GM12874 (cell line): ENCODE results near the gene CDPF1.

Experiments
- TF ChIP-seq, protein P1 (sequence below): IDR thresholded peaks from 2 replicates; pipeline ENCODE4 v1.5.1; 2011; ENCODE audit warnings: low read depth, mild to moderate bottlenecking, control low read depth, low read length, moderate library complexity; ENCODE audit not compliant: insufficient read depth

CDPF1 gene

GRCh38 chr22:46293577-46294260 lies 43.6 kb upstream of the CDPF1 start:
- TF ChIP-seq, protein P1, sequence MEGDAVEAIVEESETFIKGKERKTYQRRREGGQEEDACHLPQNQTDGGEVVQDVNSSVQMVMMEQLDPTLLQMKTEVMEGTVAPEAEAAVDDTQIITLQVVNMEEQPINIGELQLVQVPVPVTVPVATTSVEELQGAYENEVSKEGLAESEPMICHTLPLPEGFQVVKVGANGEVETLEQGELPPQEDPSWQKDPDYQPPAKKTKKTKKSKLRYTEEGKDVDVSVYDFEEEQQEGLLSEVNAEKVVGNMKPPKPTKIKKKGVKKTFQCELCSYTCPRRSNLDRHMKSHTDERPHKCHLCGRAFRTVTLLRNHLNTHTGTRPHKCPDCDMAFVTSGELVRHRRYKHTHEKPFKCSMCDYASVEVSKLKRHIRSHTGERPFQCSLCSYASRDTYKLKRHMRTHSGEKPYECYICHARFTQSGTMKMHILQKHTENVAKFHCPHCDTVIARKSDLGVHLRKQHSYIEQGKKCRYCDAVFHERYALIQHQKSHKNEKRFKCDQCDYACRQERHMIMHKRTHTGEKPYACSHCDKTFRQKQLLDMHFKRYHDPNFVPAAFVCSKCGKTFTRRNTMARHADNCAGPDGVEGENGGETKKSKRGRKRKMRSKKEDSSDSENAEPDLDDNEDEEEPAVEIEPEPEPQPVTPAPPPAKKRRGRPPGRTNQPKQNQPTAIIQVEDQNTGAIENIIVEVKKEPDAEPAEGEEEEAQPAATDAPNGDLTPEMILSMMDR = no peak

DNA sequence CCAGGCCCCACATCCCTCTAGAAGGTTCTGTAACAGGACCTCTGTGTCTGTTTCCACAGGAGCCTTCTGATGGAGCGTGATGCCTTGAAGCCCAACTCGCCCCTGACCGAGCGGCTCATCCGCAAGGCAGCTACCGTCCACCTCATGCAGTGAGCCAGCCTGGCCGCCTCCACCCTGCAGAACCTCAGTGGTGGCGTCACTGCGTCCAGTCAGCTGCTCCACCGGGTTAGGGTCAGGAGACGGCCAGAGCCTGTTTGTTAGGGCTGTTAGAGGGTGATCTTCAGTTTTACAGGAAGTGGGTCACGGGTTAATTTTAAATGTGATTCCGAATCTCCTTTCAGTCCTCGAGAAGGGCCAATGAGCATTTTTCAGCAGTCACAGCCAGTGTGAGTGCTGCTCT lies 42.6 kb upstream of the CDPF1 start:
- TF ChIP-seq, protein P1 = no peak

- TF ChIP-seq, protein P1 = no peak
Measured at GRCh38 chr22:46292173-46292572, 42.1 kb upstream of the CDPF1 start.

DNA sequence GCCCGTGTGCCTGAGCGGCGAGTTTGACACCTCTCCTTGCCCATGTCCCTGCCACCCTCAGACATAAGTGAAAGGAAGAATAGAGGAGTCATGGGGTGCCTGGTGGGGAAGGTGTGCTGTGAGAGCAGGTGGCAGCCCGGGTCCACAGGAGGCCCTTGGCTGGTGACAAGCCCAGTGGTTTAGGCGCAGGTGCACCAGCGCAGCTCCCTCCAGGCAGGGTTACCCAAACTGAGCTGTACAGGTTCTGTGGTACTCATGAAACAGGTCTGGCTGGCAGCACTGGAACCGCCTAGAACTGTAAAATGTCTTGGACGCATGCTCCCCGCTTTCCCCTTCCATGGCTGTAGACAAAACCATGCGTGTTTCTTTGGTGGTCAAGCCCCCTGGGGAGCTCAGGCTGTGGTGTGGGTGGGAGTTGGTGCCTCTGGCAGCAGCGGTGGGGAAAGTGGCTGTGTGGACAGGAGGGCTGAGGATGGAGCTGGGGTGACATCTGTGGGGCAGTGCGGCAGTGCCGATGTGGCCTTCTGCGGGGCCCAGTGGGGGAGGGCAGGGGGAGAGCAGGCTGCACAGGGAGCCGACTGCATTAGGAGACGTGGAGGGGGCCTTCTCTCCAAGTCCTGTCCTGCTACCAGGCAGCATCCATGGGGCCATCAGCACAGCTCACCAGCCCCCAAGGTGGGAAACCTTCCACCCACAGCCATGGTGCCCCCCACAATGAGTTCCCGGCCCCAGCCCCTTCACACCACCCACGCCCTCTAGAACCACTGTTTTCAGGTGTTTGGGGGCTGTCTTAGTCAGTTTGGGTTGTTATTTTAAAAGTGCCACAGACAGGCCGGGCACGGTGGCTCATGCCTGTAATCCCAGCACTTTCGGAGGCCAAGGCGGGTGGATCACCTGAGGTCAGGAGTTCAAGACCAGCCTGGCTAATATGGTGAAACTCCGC lies 41.0 kb upstream of the CDPF1 start:
- TF ChIP-seq, protein P1 = no peak

DNA sequence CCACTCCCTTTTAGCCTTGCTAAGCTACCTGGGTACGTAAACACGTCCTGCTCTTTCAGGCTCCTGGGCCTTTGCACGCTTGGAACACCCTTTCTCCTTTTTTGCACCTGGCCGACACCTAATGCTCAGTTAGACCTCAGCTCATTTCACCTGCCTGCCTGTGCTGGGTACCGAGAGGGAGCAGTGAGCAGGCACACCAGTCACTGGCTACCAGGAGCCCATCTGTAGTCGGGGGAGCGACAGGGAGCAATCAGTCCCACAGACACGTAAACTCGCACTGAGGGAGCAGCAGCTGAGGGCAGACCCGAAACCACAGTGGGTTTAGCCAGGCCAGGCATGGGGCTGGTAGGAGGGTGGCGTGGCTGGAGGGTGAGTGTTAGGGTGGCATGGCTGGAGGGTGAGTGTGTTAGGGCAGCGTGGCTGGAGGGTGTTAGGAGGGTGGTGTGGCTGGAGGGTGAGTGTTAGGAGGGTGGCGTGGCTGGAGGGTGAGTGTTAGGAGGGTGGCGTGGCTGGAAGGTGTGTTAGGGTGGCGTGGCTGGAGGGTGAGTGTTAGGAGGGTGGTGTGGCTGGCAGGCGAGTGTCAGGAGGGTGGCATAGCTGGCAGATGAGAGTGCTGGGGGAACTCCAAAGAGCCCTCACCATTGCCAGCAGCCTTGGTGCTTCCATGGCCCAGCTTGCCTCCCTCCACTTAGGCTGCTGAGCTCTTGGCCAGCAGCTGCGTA lies 40.2 kb upstream of the CDPF1 start:
- TF ChIP-seq, protein P1 = no peak

DNA sequence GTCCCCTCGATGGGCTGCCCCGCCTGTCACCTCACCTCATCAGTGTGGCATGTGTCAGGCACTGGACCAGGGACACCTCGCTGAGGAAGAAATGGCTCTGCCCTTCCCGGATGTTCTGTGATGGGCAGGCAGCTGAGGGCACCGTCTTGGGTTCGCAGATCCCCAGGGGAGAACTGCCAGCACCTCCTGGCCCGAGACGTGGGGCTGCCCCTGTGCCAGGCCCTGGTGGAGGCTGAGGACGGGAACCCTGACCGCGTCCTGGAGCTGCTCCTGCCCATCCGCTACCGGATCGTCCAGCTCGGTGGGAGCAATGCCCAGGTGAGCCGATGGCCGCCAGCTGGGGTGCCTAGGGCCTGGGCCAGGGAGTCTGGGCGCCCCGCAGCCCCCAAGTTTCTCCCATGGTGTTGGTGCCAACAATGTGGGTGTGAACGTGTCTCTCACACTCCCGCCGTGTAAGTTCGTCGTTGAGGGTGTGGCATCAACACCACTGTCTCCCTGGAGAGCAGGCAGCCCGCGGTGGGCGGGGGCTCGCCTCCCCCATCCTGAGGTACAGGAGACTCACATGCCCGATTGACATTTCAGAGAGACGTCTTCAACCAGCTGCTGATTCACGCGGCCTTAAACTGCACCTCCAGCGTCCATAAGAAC lies 39.3 kb upstream of the CDPF1 start:
- TF ChIP-seq, protein P1 = no peak

- TF ChIP-seq, protein P1 = no peak
Measured at GRCh38 chr22:46288846-46289243, 38.8 kb upstream of the CDPF1 start.
